NCI-H774 (cell line): ENCODE results near the gene HDLBP.
A peak's percentile ranks its signal among the peaks of the same experiment; 100 is the strongest.
"Not testable (repeated sequence)": the region's sequence is repeated elsewhere in the genome, so short reads cannot be mapped to it uniquely, and the experiment has no call there.

Source experiments
- DNase-seq: peaks from one replicate; lab custom pipeline; 2025; lab: John Stamatoyannopoulos, UW

HDLBP gene

DNA sequence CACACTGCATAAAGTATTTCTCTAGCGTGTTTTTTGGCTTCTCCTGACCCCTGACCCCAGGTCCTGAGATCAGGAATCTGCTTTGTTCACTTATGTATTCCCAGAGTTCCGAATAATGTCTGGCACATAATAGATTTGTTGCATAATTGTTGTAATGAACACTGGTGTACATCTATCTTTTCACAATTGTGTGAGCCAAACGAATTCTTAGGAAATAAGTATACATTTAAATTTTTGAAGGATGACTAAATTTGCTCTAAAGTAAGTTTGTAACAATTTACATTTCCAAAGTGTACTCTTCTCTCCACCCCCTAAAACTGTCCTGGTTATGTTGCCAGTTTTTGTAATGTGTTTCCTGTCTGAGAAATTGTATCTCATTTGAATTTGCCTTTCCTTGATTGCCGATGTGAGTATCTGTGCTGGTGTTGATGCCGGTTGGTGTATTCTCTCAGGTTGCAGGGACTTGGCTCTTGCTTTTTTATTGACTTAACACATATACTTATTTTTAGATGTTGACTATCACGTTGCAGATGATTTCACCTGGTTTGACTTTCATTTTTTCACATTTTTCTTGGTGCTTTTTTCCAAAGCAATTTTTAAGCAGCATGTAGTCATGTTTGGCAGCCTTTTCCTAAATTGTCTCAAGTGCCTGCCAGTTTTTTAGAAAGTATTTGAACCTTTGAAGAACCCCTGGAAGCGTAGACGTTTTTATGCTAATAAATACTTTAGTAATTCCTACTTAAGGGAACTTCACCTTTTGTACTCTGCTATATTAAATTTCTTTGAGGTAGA lies 24.6 kb upstream of the HDLBP start:
- no peak for DNase-seq

DNA sequence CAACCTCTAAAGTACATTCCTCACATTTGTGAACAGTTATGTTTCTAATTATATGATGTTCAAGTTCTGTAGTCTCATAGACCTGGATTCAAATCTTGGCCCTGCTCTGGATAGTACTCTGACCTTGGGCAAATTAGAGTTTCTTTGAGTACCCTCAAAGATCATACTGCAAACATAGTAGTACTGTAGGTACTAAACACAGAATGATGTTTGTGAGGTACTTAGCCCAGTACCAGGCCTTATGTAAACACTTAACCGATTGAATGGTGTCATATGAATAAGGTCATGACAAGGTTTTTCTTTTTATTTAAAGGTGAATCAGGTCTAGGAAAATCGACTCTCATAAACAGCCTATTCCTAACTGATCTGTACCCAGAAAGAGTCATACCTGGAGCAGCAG lies 19.3 kb upstream of the HDLBP start:
- DNase-seq, result peak; percentile 17

DNA sequence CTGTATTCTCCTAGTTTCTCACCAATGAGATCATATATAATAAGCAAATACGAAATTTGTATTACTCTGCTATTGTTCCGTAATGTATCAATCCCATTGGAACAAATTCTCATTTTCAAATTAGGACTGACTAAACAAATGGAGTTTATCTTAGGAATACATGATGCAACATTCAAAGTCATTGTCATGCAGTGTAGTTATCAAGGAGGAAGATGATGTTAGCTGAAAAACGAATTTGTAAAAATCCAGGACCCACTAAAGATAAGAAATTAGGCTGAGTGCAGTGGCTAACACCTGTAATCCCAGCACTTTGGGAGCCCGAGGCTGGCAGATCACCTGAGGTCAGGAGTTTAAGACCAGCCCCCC lies 15.1 kb upstream of the HDLBP start:
- DNase-seq, result no peak

DNA sequence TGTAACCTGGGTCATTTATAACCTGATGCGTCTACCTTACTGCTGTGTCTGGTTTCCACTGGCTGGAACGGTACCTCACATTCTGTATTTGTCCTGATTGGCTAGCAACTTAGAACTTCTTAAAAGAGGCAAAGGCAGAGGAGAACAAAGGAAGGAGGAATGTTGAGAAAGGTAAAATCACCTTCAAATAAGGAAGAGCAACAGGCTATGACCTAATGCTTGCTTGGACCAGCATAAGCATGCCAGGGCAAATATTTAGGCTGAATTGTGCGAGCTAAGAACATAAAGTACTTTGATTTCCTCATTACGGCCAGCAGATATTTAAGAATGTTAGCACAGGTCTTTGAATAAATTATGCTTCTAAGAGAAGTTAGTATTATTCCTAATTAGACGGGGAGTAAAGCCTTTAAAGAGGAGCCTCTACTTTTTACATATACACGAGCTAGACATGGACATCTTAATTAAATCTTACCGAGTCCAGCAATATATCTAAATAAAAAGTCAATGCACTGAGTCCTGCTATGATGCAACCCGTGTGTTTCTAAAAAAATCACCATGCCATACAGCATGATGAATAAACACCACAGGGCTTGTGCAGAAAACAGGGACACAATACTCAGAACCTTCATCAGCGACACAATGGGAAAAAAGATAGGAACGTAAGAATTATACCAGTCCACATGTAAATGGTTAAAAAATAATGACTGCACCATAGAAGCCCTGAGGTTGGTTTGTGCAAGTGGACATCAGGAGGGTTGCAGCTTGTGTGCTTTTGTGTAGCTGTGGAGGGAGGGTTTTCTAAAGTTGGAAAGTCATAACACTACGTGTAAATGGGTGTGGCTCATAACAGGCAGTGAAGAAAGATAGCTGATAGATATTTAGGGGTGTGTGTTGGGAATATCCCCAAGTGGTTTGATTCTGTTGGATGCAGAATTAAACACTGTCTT lies 14.5 kb upstream of the HDLBP start:
- no peak for DNase-seq

DNA sequence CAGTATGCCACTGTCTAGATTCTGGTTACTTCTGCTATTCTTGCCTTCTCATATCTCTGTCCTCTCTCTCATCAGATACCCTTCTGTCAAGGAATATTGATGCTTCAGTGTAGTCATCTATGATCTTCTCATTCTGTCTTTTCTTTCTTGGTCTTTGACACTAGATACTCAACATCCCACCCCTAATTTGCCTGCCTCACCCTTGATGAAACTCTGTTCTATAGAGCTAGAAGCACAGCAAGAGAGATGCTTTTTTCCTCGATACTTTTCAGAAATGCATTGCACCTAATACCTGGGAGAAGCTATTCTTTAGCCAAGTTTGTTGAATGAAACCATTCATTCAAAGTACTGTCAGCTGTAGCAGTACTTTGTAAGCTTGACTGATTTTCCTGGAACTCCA lies 9.8 kb upstream of the HDLBP start:
- DNase-seq, result no peak

DNA sequence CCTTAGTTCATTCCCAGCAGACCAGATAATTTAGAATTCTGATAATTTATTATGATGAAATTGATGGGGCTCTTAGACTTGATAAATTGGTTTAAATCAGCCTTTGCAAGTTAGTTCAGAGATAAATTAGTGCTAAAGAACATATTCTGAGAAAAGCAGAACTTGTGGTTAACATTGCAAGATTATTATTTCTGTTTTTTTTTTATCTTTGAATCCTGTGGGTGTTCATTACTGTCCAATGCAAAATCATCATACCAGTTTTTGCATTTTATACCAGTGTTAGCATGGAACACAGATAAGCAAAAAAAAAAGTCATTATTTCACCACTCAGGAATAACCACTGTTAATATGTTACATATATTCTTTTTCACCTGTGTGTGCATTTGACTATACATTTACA lies 9.3 kb upstream of the HDLBP start:
- no peak for DNase-seq

DNA sequence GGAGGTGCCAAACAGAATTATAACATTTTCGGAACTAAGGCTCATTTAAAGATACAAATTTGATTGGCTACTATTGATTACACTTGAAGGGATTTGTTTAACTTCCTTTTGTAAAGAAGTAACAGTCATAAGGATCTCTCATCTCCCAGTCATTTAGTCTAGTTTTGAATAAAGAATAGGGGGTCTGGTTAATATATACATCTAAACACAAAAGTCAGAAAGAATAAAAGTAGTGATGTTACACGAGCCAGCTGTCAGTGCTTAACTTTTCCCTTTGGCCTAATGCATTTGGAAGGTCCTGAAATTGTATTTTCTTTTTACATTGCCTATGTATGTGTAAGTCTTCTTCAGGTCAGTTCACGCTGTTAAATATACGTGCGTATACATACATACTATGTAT lies 8.3 kb upstream of the HDLBP start:
- no peak for DNase-seq

DNA sequence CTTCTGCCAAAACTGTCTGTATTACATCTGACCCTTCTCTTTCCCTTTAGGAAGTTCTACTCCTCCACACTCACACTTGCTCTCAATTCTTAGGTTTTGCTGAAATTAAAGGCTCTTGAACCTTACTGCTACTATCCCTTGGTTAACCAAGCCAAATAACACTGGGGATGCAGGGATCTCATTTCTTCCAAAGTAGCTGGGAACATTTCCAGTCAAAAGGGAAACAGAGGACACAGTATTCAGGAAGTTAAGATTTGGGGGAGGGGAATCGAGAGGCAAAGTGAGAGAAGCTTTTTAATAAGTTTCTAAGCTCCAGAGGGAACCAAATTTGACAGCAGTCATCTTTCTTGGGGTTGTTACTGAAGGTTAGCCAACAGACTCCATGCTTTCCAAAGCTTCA lies 6.4 kb upstream of the HDLBP start:
- DNase-seq, result no peak

DNA sequence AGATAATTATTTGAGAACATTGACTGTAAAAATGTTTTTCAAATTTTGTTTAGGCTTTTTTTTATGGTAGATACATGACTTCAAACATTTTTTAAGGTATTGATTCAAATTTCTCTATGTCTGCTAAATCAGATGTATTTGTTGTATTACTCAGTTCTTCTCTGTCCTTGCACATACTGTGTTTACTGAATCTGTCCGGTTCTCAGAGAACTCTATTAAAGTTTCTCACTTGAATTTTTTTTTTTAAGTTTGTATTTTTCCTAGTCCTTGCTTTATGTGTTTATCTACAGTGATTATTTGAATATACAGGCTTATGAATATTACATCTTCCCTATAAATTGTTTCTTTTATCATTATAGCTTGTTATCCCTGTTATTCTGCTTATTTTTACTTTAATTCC lies 5.6 kb upstream of the HDLBP start:
- no peak for DNase-seq

DNA sequence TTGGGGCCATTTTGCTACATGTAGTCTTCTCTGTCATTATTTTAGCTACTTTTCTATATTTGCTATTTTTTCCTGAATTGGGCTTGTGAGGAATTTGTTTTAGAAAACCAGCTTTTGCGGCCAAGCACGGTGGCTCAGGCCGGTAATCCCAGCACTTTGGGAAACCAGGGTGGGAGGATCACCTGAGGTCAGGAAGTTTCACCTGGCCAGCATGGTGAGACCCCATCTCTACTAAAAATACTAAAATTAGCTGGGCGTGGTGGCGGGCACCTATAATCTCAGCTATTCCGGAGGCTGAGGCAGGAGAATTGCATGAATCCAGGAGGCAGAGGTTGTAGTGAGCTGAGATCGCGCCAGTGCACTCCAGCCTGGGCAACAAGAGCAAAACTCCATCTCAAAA lies 4.9 kb upstream of the HDLBP start:
- DNase-seq, result no peak

DNA sequence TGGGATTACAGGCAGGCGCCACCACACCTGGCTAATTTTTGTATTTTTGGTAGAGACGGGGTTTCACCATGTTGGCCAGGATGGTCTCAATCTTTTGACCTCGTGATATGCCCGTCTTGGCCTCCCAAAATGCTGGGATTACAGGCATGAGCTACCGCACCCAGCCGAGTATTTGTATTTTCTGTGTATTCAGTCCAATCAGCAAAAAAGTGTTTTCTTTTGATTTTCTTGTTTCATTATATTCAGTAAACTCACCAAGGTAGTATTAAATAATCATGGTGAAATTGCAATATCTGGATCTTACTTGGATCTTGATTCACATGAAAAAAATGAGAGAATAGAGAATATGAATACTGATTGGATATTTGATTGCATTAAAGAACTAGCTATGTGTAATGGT lies 3.4 kb upstream of the HDLBP start:
- DNase-seq, result not testable (repeated sequence)

DNA sequence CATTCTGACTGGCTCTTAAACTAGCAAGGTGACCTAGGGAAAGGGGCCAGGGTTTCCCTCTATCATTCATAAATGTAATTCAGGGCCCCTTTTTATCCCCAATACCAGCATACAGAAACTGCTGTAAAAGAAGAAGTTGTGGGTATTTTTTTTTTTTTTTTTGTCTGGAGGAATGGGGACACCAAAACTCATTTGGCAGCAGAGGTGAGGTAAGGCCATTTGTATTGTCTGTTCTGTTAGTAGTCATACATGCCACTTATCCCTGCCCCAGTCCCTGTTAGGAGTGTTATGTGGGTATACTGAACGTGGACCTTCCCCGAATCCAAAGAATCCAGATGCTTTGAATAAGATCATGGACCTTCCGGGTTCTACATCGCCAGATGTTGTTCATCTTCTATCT lies 1.9 kb upstream of the HDLBP start:
- no peak for DNase-seq

DNA sequence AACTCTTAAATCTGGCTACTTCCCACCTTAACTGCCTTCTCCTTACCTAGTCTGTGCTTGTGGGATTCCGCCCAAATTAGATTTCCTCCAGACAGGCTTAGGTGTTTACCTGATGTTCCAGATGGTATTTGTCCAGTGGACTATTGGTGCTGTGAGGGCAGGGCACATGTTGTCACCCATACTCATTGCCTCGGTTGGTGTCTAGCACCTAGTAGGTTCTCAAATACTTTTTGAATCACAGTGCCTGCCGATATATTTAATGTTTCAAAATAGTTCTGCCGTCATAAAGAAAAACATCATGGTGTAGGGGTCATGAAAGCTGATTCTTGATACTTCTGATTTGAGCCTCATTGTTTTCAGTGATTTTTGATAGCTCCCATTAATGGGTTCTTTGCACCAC lies 1.4 kb upstream of the HDLBP start:
- DNase-seq, result no peak

DNA sequence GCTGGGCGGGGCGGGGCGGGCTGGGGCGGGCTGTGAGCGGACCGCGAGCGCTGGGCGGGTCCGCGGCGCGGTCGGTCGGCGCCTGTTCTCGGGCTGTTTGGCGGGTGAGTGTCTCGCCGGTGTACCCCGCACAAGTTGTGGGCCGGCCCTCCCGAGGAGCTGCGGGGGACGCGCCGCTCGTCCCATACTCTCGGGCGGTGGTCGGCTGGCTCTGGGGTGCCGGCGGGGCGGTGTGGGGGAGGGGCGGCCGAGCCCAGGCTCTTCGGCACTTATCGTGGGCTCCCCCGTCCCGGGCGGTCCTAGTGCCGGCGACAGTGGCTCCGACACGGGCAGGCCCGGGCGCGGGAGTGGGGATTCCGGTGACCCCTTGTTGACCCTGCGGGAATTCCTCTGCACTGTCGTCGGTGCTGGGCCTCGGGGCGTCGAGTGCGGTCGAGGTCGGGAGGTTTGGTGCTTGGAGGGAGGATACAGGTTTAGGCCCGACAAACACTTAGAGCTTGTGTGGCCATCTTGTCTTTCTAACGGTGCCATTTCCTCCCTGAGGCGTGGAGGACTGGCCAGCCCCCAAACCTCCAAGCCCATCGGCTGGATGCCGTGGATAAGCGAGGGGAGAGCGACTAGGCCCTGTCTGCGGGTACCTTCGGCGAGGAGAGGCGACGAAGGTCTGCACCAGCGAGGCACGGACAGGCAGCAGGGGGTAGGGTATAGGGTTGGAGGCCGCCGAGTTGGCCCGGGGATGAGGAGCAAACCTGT lies 583 bp upstream of the HDLBP start, which contains the start of gene SEPTIN2:
SEPTIN2 (plus strand) TSS at position 47 of the 753 bp plus-strand sequence. CDS start 8,308 bp downstream, outside the sequence.
- DNase-seq, result peak; percentile 63

DNA sequence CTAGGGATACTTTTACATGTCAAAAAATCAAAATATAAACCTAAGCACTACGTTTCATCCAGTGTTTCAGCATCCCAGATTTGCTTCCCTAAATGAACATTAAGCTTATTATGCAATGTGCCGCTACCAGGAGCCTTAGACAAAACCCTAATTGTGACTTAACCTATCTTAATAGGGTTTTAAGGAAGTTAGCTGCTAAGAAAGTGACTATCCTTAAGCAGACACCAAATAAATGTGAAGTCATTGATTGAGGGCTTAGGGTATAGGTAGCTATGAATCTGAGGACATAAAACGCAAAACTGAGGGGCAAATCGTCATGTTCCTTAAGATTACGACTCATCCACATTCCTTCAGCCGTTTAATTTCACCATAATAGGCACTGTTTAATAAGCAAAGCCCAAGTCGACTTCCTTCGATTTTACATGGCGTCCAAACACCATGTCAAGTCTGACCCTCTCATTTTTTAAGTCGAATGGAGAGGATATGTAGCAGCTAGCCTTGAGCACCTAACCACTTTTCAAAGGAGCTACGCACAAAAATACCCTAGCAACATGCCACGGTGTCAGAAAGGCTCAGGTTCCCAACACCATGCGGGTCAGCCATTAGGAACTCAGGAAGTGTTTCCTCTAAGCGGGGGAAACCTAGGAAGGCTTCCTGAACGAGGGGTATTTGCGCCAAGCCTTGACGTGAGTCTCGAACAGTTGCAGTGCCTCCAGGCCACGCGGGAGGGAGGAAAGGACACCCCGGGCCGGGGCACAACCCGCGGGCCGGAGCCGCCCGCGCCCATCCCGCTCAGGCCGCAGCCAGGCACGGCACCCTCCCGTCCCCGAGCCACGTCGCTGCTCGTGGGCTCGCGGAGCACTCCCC lies 1.0 kb downstream of the HDLBP start:
- DNase-seq, result no peak

DNA sequence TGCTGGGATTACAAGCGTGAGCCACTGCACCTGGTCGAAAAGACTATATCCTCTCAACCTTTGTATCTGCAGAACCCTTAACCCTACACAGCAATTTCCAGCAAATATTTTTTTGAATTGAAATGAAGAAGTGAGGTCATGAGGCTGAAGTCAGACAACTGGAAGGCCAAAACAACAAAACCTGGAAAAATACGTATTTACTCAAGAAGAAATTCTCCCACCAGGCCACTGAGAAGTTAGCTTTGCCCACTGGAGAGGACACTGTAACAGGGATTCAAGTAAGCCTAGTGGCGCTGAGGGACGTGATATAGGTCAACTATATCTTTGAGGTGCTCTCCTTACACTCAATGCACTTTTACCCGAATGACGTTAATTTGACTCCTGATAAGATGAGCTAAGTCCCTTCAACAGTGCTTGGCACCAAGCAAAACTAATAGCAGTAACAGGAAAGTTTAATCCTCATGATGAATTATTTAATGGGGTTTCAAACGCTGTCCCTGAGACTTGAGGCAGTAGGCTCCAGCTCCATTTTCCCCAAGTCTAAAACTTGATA lies 1.9 kb downstream of the HDLBP start:
- DNase-seq, result no peak

DNA sequence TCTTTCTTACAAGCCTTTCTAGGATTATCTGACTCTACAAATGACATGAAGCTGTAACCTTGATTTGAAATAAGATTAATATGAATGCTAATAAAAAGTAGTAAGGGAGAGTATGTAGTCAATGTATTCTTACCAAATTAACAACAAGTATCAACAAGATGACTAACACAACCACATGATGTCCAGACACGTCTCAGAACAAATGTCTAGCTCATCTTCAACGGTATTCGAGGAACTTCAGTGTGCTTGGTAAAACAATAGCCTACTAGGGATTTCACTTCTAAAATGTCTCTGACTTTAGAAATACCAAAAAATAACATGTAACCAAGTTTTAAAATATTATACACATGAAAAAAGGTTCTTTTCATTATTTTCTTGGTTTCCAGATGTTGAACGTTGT lies 3.4 kb downstream of the HDLBP start:
- DNase-seq, result no peak

DNA sequence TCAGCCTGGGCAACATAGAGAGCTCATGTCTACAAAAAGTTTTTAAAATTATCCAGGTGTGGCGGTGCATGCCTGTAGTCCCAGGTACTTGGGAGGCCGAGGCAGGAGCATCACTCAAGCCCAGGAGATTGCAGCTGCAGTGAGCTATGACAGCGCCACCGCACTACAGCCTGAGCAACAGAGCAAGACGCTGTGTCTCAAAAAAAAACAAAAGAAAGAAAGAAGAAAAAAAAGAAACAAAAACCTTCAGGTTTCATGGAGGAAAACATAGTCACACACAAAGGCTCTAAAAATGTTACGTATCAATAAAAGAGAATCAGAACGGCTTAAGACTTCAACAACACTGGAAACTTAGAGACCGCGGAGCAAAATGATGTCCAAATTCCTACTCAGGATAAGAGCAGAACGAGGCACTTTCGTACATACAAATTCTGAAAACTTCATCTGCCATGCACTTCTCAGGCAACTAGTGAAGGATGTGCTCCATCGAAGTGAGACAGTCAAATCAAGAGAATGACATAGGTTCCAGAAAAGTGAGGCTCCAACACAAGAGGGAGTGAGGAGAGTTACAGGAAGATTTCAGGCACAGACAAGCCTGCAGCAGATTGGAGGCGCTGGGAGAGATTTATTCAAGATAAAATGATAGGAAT lies 4.4 kb downstream of the HDLBP start:
- DNase-seq, result no peak

DNA sequence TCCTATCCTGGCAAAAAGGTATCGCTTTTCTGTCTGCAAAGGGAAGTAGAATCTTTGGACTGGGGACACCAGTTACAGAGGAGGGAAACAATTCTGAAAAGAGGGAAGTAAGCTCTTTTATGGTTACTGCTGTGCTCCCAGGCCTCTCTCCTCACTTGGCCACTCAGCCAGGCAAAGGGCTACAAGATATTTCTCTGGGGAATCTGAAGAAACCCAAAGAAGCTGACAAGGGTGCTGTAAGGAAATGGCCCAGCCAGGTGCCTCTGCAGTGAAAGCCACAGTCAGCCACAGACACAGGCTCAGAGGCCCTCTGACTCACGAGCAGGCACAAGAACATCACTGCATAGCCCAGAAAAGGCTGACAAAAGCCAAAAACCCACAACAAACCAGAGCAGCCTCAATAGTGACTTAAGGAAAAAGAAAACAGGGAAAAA lies 5.8 kb downstream of the HDLBP start:
- DNase-seq, result no peak

DNA sequence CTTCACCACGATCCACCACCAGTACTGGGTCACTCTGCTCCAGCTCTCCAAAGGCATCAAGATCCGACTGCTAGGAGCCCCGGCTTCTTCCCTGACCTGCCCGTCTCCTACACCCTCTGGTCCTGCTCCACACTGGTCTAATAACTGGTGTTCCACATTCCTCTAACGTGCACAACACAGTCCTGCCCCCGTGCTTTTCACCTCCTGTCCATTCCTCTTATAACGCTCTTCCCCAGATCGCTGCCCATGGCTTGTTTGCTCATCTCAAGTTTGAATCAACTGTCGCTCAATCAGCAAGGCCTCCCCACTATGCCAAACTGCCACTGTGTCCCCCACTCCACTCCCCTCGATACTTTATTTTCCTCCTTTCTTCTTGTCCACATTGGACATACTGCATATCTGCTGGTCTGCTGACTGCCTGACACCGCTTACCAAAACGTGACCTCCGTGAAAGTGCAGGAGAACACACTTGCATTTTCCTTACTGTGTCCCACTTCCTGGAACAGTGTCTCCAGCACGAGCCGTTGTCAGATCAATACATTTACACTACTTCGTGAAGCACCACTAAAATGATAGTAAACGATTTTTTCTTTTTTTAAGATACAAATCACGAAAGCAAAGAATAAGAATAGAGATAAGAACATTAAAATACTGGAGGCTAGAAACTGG lies 6.5 kb downstream of the HDLBP start:
- no peak for DNase-seq
